ENCODE results near the gene ATG2A.

DNA sequence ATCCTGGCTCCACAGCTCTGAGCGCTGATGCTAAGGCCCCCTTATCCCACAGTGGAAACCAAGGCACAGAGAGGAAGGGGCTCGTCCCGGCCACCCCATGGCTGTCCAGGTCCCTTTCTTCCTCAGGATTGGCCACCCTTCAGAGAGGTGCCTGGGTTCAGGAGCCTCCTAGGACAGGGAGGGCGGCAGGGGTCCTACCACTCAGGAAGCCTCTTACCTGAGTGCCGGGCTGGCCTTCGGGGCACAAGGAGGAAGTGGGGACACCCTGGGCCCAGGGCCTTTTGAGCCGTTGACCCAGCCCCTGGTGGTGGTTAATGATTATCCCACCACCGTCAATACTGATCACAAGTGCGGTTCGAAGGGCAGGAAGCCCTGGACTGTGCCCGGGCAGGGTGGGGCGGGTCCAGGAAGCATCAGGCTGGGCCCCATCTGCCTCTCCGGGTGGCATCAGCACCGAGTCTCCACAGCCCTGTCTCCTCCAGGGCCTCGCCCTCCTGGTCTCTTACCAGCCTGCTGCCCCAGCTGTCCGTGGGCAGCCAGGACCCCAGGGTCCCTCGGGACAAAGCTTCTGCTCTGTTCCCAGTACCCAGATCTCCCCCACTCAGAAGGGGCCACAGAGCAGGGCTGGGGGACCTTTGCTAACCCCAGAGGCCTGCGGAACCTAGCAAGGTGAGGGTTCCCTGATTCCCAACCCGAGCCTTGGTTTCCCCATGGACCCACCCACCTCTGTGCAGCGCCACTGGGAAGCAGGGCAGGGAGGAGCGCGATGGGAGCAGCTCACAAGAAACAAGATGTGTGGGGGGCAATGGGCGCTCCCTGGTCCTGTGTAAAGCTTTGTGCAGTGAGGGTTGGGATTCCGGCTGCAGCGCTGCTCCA lies 23.6 kb downstream of the ATG2A start:
- TF ChIP-seq POLR2AphosphoS5 (IDR thresholded peaks at IDR 0.05): no peak
- TF ChIP-seq CTCF (IDR thresholded peaks at IDR 0.05): no peak
- no peak for TF ChIP-seq POLR2A (IDR thresholded peaks at IDR 0.05)
